ENCODE results near the gene TTC7B. TPM values are rescaled to one million over a fixed set of nuclear protein-coding genes. Genes with fewer than 3 reads are reported as not detected.

TTC7B gene
- total RNA-seq, 1 donor from 2014 or later = 46.6 TPM

GRCh38 chr14:90571149-90571947, 244.9 kb downstream of the TTC7B start:
- peaks cover 20% of the 10 kb centered on the region for H3K4me1 Mint-ChIP-seq (ENCODE audit: low read depth)
- TF ChIP-seq CTCF (IDR thresholded peaks at IDR 0.05; ENCODE audit: unreplicated experiment) = no peak

GRCh38 chr14:90570461-90570860, 245.8 kb downstream of the TTC7B start:
- no peak for TF ChIP-seq CTCF (IDR thresholded peaks at IDR 0.05; ENCODE audit: unreplicated experiment)
- Mint-ChIP-seq H3K27ac (no peak overlapping the region), H3K36me3 (ENCODE audit: insufficient read depth) (peaks cover 4% of the 10 kb centered on the region), H3K9me3 (ENCODE audit: low read depth) (no peaks in the 10 kb centered on the region), H3K4me1 (ENCODE audit: low read depth) (peaks cover 21% of the 10 kb centered on the region), H3K27me3 (no peaks in the 10 kb centered on the region), H3K4me3 (ENCODE audit: low read depth) (no peak overlapping the region)
- DNase-seq (ENCODE audit: low spot score, unreplicated experiment) = no peak

More at GRCh38 chr14:90571149-90571947, 244.9 kb downstream of the TTC7B start:
- no peaks in the 10 kb centered on the region for H3K27me3 Mint-ChIP-seq
- no peaks in the 10 kb centered on the region for H3K9me3 Mint-ChIP-seq (ENCODE audit: low read depth)
- H3K27ac Mint-ChIP-seq = no peak overlapping the region
- DNase-seq (ENCODE audit: low spot score, unreplicated experiment) = no peak
- peaks cover 4% of the 10 kb centered on the region for H3K36me3 Mint-ChIP-seq (ENCODE audit: insufficient read depth)
- no peak overlapping the region for H3K4me3 Mint-ChIP-seq (ENCODE audit: low read depth)

GRCh38 chr14:90569606-90570387, 246.4 kb downstream of the TTC7B start:
- Mint-ChIP-seq H3K36me3 (ENCODE audit: insufficient read depth) (peaks cover 4% of the 10 kb centered on the region), H3K4me1 (ENCODE audit: low read depth) (peaks cover 18% of the 10 kb centered on the region), H3K27ac (peak overlapping the region; percentile 54), H3K4me3 (ENCODE audit: low read depth) (no peak overlapping the region), H3K9me3 (ENCODE audit: low read depth) (no peaks in the 10 kb centered on the region), H3K27me3 (no peaks in the 10 kb centered on the region)
- no peak for DNase-seq (ENCODE audit: low spot score, unreplicated experiment)
- TF ChIP-seq CTCF (IDR thresholded peaks at IDR 0.05; ENCODE audit: unreplicated experiment) = no peak

GRCh38 chr14:90569201-90569600, 247.0 kb downstream of the TTC7B start:
- Mint-ChIP-seq H3K36me3 (ENCODE audit: insufficient read depth) (peaks cover 4% of the 10 kb centered on the region), H3K27ac (peak overlapping the region; percentile 54), H3K4me1 (ENCODE audit: low read depth) (peaks cover 15% of the 10 kb centered on the region), H3K4me3 (ENCODE audit: low read depth) (no peak overlapping the region), H3K27me3 (no peaks in the 10 kb centered on the region), H3K9me3 (ENCODE audit: low read depth) (no peaks in the 10 kb centered on the region)
- no peak for DNase-seq (ENCODE audit: low spot score, unreplicated experiment)
- TF ChIP-seq CTCF (IDR thresholded peaks at IDR 0.05; ENCODE audit: unreplicated experiment) = no peak

GRCh38 chr14:90568405-90568804, 247.8 kb downstream of the TTC7B start:
- Mint-ChIP-seq H3K9me3 (ENCODE audit: low read depth) (no peaks in the 10 kb centered on the region), H3K27ac (no peak overlapping the region), H3K27me3 (no peaks in the 10 kb centered on the region), H3K36me3 (ENCODE audit: insufficient read depth) (peaks cover 1% of the 10 kb centered on the region), H3K4me3 (ENCODE audit: low read depth) (no peak overlapping the region), H3K4me1 (ENCODE audit: low read depth) (peaks cover 9% of the 10 kb centered on the region)
- no peak for DNase-seq (ENCODE audit: low spot score, unreplicated experiment)
- no peak for TF ChIP-seq CTCF (IDR thresholded peaks at IDR 0.05; ENCODE audit: unreplicated experiment)
